SKM-1 treated with dmso at 0.1 percent for 144 hours (cell line): ENCODE results near the gene PKHD1.

Source experiments
- DNase-seq: peaks from one replicate; lab custom pipeline; 2025; ENCODE audit not compliant: unreplicated experiment; lab: John Stamatoyannopoulos, UW

The PKHD1 gene, protein sequence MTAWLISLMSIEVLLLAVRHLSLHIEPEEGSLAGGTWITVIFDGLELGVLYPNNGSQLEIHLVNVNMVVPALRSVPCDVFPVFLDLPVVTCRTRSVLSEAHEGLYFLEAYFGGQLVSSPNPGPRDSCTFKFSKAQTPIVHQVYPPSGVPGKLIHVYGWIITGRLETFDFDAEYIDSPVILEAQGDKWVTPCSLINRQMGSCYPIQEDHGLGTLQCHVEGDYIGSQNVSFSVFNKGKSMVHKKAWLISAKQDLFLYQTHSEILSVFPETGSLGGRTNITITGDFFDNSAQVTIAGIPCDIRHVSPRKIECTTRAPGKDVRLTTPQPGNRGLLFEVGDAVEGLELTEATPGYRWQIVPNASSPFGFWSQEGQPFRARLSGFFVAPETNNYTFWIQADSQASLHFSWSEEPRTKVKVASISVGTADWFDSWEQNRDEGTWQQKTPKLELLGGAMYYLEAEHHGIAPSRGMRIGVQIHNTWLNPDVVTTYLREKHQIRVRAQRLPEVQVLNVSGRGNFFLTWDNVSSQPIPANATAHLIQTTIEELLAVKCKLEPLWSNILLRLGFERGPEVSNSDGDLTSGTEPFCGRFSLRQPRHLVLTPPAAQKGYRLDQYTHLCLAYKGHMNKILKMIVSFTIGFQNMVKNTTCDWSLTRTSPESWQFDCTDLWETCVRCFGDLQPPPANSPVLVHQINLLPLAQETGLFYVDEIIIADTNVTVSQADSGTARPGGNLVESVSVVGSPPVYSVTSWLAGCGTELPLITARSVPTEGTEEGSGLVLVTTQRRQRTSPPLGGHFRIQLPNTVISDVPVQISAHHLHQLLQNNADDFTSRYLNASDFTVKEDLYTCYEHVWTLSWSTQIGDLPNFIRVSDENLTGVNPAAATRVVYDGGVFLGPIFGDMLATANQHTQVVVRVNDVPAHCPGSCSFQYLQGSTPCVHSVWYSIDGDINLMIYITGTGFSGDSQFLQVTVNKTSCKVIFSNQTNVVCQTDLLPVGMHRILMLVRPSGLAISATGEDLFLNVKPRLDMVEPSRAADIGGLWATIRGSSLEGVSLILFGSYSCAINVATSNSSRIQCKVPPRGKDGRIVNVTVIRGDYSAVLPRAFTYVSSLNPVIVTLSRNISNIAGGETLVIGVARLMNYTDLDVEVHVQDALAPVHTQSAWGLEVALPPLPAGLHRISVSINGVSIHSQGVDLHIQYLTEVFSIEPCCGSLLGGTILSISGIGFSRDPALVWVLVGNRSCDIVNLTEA (N-terminal part only)

DNA sequence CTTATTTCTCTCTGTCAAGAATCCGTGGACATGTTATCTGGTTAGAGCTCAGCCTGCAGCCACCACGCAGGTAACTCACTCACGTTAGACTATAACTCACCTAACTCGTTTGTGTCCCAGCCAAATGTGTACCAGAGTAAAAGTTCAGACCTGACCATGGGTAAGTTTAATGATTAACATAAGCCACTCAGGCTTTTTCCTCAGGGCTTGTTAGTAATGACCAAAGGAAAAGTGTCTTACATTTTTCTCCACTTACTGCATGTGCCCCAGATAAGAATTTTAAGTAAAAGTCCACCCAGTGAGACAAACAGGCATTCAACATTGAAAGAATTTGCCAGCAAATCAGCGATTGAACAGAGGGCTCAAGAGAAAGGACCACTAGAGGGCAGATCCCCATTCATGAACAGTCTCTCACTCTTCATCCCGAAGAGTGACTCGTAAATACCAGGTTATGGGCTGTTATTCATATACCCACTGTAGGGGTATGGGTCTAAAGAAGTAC lies at the start of gene PKHD1:
TSS of gene PKHD1 (minus strand) at position 116 of the 502 bp plus-strand sequence. CDS start 2,680 bp downstream, outside the sequence.
- no peak for DNase-seq

DNA sequence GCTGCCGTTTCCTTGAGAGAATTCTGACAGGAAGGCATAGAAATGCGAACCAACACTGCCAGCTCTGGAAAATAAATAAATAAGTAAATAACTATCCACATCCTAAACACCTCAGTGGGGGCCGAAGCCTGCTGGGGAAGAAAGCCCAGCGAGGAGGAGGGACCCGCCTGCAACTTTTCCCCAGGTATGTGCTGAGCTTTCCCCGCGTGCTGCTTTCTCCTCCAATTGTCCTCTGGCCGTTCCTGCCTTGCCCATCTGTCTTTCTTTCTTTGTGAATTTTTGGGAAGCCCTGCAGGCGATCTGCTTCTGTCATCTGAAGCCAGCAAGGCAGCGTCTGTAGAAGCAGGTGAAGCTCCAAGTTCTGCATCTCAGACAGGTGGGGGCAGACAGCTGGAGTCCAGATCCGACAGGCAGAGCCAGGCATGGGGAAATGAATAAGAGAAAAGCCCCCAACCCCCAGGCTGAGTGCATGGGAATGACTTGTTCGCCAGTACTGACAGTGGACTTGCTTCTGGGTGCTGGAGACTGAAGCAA lies 49.6 kb upstream of the PKHD1 start:
- DNase-seq = no peak

DNA sequence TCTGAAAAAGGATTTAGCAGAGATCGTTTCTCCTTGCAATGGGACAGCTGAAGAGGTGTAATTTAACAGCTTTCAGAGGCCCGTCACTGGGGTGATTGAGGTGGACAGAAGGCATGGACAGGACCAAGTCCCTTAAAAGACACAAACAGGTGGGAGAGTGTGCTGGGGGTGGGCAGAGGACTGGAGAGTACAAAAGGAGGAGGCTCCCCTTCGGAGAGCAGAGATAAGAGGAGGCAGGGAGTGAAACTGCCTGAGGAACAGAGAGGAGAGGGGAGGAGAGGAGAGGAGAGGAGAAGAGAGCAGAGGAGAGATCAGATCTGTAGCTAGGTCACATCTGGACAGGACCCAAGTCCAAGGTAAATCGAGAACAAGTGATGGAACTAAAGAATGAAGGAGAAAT lies 48.6 kb upstream of the PKHD1 start:
- no peak for DNase-seq

DNA sequence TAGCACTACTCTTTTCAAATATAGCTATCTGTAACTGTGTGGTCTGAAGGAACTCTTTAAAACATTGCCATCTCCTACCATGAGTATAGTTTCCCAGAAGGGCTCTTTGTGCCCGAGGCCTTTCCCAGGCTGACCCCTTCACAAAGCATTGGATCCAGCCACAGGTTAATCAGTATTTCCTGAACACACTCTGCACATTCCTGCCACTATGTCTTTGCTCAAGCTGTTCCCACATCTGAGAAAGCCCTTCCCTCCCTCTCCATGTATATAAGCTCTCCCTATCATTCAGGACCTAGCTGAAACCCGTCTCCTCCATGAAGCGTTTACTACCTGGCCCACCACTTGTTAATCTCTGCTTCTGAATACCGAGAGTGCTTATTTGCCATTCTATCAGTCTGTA lies 47.8 kb upstream of the PKHD1 start:
- DNase-seq = no peak

DNA sequence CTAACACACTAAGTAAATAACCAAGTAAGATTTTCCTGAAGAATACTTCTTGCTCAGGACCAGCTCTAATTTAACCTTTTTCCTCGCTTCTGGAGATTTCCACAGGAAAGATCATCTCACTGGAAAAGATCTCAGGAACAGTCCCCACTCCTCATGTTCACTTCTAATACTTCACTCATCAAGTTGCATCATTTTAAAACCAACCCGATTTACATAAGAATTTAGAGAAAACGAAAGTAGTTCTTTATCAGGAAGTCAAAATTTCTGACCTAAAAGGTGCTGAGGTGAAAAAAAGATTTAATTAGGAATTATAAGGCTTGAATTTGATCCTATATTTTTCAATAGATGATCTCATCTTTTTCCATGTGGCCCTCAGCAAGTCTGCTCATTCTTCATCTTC lies 46.6 kb upstream of the PKHD1 start:
- no peak for DNase-seq

DNA sequence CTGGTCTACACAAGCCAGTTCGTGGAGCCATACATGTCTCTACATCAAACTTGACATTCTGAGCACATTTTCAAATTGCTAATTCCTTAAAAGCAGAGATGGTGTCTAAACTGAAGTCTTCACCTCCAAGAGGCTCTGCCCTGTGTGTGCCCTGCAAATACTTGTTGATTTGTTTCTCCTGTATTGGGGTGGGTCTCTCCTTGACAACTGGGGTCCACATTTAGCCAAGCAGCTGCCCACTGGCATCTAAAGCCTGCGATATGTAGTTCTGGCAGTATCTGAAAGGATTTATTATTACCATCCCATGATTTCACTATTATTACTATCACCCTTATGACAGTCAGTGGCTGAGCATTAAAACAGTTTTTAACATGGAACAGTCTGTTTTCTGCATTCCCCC lies 45.9 kb upstream of the PKHD1 start:
- no peak for DNase-seq

DNA sequence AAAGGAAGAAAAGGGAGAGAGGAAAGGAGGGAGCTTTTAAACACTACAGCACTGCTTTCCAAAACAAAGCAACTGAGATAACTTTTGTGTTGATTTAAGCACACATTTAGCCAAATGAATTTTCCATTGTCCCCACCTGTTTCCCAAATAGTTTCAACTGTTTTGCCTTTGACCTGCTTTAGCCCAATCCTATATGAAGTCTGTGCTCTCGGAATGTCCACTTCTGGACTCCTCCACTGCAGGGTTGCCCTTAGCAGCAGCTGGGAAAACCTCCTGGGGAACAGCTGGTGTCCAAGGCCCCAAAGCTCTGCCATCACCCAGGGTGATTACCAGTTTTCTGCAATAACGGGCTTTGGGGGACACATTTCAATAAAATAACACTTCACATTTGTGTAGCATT lies 44.9 kb upstream of the PKHD1 start:
- DNase-seq = no peak

DNA sequence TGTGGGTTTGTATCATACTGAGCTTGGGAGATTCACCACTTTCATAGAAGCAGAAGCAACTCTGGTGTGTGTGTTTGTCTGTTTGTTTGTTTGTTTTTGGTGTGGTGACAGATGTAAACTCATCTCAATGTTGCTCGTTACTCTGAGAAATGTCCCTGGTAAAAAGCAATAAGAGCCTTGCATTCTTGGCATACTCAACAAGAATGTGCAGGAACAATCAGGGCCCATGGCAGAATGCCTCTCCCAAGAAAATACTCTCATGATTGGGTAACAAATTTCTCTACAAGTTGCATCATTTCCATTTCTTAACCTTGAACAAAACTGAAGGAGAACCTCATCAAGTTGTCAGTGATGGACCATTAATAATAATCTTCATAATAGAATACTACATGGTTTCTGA lies 43.0 kb upstream of the PKHD1 start:
- no peak for DNase-seq

DNA sequence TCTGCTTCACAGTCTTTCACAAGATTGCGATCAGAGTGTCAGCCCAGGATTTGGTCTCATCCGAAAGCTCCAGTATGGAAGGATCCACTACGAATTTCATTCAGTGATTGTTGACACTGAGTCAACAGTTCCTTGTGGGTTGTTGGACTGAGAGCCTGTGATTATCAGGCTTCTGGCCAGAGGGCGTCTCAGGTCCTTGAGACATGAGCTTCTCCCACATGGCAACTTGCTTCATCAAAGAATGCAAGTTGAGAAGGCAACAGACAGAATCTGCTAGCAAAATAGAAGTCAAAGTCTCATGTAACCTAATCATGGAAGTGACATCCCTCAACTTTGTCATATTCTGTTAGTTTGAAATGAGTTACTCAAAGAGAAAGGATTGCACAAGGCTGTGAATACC lies 40.5 kb upstream of the PKHD1 start:
- no peak for DNase-seq

DNA sequence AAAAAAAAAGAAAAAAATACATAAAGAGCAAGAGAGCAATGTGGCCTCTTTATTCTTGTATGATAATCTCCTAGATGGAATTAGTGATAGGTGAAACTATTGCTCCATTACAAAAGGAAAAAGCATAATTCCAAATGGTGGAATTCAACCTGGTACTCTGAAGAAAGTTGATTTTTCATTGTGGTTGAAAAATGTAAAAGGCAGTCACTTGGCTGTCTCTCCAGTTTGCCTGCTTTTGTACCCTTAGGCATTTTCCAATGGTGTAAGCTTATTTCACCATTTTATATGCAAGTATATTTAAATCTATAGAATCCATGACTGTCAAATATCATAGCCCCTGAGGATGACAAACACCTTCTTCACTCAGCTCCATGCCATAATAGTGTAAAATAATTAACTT lies 38.8 kb upstream of the PKHD1 start:
- no peak for DNase-seq

DNA sequence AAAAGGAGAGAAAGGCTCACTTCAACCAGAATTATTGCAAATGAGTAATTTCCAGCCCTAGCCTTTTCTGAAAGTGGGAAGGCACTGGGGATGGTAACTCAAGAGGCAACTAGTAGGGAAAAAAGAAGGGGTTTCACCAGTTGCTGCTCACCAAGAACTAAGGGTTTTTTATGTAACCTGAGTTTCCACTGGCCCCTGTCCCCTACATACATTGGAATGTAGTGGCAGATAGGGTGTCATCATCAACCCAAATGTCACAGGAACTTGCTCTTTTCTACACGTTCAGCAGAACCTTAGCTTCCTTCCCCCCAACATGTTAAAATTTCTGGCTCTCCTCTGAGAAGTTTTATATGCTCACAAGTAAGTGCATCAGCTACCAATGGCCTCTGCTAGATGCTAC lies 38.2 kb upstream of the PKHD1 start:
- DNase-seq = no peak

DNA sequence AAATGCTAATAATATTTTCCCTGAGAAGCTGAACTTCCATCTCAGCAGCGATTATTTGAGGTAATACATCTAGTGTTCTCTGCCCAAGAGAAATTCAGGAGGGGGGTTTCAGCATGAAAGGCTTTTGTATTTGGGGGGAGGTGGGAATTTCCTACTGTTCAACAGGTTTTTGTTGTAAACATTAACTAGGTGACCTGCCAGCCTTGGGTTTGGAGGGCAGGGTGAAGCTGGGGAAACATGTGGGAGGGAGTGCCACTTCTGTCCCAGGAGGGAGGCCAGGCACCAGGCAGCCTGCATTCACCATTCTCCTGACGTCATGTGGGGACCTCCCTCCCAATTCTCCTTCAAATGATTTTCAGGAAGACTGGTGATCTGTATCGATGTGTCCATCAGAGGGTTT lies 37.7 kb upstream of the PKHD1 start:
- DNase-seq = no peak

DNA sequence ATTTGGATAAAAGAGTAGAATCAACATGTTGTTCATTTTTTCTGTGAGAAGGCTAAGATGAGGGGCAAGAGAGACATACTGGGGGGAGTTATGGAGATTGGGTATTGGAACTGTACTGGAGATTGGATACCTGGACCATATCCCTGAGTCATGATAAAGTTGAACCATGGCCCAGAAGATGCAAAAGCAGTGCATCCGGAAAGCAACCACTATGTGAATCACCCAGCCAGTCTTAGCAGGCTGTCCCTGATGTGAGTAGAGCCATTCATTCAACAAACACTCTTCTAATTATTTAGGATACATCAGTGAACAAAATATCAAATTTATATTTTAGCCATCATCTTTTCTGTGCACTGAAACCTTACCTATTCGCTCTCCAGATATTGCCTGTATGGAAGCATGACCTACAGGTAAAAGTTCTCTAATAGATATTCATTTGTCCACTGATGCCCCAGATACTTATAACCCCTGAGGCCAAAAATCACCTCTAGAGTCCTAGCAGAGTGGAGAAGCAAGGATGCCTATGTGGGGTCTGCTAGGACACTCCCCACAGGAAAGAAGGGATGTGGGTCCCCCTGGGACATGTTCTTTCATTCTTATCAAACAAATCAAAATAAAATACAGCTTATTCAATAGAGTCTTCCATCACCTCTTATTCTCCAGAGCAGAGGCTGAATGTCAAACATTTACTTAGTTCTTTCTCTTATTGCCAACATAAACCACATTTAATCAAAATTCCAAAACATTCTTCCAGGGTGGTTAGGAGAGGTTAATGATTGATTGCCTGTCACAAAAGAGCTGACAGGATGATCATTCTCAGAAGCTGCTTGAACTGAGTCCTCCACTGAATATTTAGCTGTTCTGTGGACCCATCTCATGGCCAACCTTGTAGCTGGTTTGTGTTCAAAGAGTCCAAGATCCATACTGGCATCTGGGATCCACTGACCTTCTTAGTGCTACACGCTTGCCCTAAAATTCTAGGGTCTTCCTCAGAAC lies 37.0 kb upstream of the PKHD1 start:
- DNase-seq = no peak

DNA sequence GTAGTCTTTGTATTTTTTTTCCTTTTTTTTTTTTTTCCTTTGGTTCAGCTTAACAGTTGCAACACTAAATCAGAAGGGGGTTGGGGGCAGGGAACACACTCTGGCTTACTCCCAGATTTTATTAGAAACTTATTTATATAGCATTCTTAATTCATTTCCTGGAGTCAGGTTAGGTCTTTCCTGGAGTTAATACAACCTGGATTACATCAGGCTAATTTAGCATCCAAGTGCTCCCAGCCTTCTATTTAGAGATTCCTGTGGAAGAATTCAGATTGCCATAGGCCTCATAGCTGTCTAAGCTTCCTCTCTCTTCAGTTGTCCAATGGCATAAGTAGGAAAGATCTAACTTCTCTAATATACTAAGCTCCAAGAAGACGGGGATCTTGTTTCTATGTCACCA lies 35.8 kb upstream of the PKHD1 start:
- DNase-seq = no peak

DNA sequence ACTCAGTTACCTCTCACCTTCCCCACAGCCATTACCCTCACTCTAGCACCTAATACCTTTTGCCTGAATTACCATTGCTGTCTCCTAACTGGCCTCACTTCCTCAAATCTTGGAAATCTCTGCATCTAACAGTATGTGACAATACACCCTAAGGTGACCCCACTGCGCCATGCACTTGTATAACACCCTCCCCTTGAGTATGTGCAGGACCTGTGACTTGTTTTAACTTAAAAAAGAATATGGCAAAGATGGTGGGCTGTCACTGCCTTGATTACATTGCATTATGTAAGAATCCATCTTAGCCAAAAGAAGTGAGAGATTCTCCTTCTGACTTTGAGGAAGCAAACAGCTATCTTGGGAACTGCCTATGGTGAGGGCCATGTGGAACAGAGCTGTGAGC lies 29.9 kb upstream of the PKHD1 start:
- DNase-seq = no peak

DNA sequence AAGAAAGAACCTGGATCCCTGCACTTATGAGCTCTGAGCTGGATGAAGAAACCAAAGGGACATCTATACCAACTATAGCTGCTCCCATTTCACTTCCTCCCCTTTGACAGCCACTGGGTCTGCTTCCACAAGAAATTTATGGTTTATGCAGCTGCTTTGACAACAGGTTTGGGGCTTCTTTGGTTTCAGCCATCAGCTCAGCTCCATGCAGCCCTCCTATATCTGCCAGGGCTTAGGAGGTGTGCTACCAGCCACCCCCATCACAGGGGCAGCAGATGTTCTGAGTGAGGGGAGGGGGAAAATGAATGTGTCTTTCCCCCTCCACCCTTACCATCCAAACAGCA lies 29.2 kb upstream of the PKHD1 start:
- DNase-seq = no peak

DNA sequence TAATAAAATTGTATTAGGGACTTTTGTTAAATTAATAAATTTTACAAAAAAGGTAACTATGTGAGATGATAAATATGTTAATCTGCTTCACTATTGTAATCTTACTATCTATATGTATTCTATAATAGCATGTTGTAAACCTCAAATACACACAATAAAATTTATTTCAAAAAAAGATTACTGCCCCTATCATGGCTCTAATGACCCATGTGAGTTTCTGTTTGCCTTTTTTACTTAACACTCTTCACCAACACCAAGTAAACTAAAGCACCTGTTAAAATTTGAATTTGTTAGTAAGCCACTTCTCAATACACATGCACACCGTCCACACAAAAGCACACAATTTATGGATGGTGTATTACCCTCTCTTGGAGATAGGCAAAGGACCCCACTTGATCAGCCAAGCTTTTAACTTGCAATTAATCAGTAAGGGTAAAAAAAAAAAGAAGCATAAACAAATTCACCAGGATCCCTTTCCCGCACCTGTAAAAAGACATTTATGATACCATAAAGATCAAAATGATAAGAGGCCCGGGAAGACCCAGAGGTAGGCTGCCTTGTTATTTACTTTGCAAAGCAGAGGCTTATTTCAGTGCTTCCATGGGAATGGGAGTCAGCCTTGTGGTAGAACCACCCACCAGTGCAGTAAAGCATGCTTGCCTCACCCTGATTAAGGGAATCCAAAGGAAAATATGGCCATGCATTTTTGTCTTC lies 28.6 kb upstream of the PKHD1 start:
- DNase-seq = no peak

DNA sequence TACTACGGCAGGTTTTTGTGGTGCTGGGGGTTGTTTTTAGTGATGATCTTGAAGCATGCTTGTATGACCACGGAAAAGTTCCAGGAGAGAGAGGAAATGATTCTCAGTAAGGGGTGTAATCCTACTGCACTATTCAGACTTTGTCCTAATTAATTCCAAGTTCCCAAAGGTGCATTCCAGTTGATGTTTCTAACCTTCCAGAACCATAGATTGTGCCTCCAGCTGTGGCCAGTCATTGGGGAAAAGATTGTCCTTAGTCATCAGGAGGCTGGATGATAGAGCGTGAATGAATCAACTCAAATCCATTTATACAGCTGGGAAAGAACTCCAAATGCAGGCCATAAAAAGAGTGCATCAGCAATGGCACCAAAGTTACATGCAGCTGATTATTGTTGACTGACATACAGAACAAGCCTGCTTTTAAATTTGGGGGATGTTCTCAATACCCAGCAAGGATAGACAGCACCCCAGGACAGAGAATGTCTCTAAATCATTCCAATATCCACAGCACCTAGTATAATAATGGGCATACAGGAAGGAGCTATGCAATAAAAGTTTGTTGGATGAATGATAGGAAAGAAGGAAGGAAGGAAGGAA lies 27.8 kb upstream of the PKHD1 start:
- DNase-seq = no peak

DNA sequence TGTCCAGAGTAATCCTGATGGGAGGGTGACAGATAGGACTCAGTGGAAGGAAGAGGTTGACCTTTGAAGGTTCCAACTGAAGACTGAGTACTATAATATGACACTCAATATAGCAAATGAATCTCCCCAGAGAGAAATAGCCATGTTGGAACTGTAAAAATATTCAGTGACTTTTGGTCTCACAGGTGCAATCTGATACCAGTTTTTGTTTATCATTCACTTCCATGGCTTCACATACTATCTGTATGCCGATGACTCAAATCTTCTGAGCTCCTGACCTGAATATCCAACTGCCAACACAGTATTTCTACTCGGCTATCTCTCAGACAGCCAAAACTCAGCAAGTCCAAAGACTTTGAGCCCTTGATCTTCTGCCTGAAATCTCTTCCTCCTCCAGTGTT lies 21.8 kb upstream of the PKHD1 start:
- DNase-seq = no peak
